RWPE1 (cell line): ENCODE data around the gene LILRA5.

Source experiments
- CTCF ChIA-PET: fragments of 350-600 bp; sonication (Branson Sonifier 250); formaldehyde crosslinking; extraction: SDS; loops from one replicate; lab custom pipeline; 2021; lab: Yijun Ruan, JAX
- POLR2A ChIA-PET: fragments of 400-600 bp; formaldehyde crosslinking; extraction: SDS; loops from one replicate; lab custom pipeline; 2020; ENCODE audit warnings: antibody characterized with exemption; ENCODE audit not compliant: low non-redundant PET; lab: Yijun Ruan, JAX
- DNase-seq: peaks from one replicate; pipeline ENCODE4 v3.0.0; 2012; ENCODE audit warnings: low spot score
- H3K27ac ChIP-seq: fragments of 450-650 bp; 2 replicates; pipeline ENCODE4 v1.5.1; 2017
- CTCF ChIP-seq: fragments of 450-650 bp; conservative IDR thresholded peaks from 2 replicates; pipeline ENCODE4 v1.5.1; 2017; ENCODE audit warnings: low read depth, mild to moderate bottlenecking

The LILRA5 gene

DNA sequence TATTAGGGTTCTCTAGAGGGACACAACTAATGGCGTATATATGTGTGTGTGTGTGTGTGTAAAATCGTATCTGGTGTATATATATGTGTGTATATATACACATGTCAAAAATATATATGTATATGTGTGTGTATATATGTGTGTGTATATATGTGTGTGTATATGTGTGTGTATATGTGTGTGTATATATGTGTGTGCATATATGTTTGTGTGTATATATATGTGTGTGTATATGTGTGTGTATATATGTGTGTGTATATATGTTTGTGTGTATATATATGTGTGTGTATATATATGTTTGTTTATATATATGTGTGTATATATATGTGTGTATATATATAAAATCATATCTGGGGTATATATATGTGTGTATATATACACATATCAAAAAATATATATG is 50.5 kb downstream of the LILRA5 start:
- ChIA-PET POLR2A (no interaction called here), CTCF (interaction anchor here (0.7 kb wide), 1 partner anchor 26 kb away, joined by 7 read pairs; no protein-coding TSS in a partner anchor)
- H3K27ac ChIP-seq = no peak overlapping the region
- TF ChIP-seq CTCF = no peak
- DNase-seq = no peak

GRCh38 chr19:54262066-54262465 is 50.9 kb downstream of the LILRA5 start:
- ChIA-PET CTCF (interaction anchor here (0.7 kb wide), 1 partner anchor 26 kb away, joined by 7 read pairs; no protein-coding TSS in a partner anchor), POLR2A (no interaction called here)
- TF ChIP-seq CTCF = no peak
- H3K27ac ChIP-seq = no peak overlapping the region
- DNase-seq = no peak

DNA sequence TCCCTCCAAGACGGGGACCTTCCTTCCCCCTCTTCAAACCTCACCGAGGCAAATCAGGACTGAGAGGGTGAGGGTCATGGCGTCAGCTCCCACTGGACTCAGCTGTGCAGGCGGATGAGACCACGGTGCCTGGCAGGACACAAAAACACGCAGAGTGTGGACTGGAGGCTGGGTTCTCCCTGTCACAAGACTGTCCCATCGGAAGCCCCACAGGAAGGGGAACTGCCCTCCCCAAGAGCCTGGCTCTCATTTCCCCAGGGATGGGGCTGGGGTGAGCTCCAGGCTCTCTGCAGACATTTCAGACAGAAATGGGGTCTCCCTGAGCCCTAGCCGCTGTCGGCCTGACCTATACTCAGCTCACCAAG is 55.9 kb downstream of the LILRA5 start, which contains the start of gene LILRB5:
LILRB5 (minus strand) TSS at position 158 of the 365 bp plus-strand sequence; CDS start at position 78, 80 bp downstream.
- POLR2A ChIA-PET = no interaction called here
- no peak for DNase-seq
- TF ChIP-seq CTCF = no peak
- no peak within 1 kb of the TSS for H3K27ac ChIP-seq
- CTCF ChIA-PET = no interaction called here
